Measurements from ENCODE around the gene CKB.

Gene CKB

DNA sequence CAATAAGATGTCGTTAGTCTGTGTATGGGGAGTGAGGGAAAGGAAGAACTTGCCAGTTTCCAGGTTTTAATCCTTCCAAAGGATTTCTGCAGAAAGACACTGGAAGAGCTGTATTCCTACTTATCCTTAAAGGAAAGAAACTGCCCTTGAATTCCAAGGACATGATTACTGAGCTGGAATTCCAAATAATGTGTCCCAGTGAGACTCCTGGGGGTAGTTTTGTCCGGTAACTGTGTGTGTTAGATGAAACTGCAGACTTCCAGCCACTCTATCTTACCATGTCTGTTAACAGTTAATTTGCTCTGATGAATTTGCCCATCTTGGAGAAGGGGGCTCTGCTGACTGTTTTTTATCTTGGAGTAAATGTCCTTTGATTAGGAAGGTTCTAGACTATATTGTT is 33.0 kb downstream of the CKB start:
- no peak for DNase-seq (ENCODE audit: low read depth)
- no peak overlapping the region for H3K4me3 ChIP-seq (ENCODE audit: control insufficient read depth, low read depth, low read length)
- TF ChIP-seq, protein P1, sequence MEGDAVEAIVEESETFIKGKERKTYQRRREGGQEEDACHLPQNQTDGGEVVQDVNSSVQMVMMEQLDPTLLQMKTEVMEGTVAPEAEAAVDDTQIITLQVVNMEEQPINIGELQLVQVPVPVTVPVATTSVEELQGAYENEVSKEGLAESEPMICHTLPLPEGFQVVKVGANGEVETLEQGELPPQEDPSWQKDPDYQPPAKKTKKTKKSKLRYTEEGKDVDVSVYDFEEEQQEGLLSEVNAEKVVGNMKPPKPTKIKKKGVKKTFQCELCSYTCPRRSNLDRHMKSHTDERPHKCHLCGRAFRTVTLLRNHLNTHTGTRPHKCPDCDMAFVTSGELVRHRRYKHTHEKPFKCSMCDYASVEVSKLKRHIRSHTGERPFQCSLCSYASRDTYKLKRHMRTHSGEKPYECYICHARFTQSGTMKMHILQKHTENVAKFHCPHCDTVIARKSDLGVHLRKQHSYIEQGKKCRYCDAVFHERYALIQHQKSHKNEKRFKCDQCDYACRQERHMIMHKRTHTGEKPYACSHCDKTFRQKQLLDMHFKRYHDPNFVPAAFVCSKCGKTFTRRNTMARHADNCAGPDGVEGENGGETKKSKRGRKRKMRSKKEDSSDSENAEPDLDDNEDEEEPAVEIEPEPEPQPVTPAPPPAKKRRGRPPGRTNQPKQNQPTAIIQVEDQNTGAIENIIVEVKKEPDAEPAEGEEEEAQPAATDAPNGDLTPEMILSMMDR (conservative IDR thresholded peaks at IDR 0.05; ENCODE audit: control insufficient read depth, insufficient read depth, low read depth, low read length): no peak

DNA sequence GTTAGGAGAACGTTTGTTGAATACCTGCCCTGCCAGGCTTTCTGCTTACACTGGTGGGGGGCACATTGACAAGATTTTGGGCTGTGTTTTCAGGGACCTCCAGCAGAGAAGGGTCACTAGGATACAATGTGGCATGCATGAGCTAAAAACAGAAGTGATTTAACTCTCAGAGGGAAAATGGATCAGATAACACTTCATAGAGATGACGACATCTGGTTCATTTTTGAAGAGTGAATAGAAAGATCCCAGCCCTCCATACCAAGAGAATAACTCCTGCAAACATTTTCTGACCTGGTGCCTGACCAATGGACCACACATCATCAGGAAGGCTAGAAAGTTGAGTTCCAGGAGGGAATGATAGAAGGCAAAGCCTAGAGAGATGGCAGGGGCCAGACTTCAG is 33.7 kb downstream of the CKB start:
- TF ChIP-seq, protein P1 (conservative IDR thresholded peaks at IDR 0.05; ENCODE audit: control insufficient read depth, insufficient read depth, low read depth, low read length): no peak
- DNase-seq (ENCODE audit: low read depth): peak; percentile 33
- no peak overlapping the region for H3K4me3 ChIP-seq (ENCODE audit: control insufficient read depth, low read depth, low read length)

- no peak for DNase-seq (ENCODE audit: low read depth)
- H3K4me3 ChIP-seq (ENCODE audit: control insufficient read depth, low read depth, low read length): no peak overlapping the region
- TF ChIP-seq, protein P1 (conservative IDR thresholded peaks at IDR 0.05; ENCODE audit: control insufficient read depth, insufficient read depth, low read depth, low read length): no peak
These were observed 34.6 kb downstream of the CKB start for GRCh38 chr14:103488071-103488470.

DNA sequence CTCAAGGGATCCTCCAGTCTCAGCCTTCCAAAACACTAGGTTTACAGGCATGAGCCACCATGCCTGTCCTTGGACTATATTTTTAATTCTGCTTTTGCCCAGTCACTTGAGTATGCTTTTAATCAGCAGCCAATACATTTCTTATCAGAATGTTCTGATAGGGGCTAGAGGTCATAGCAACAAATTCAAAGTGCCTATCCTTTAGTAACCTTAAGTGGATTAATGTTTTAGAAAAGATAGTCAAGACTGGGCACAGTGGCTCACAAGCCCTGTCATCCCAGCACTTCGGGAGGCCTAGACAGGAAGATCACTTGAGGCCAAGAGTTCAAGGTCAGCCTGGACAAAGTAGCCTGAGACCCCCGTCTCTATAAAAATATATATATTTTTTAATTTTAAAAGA is 37.1 kb downstream of the CKB start:
- no peak overlapping the region for H3K4me3 ChIP-seq (ENCODE audit: control insufficient read depth, low read depth, low read length)
- no peak for DNase-seq (ENCODE audit: low read depth)
- TF ChIP-seq, protein P1 (conservative IDR thresholded peaks at IDR 0.05; ENCODE audit: control insufficient read depth, insufficient read depth, low read depth, low read length): no peak

- DNase-seq (ENCODE audit: low read depth): peak; percentile 94
- TF ChIP-seq, protein P1 (conservative IDR thresholded peaks at IDR 0.05; ENCODE audit: control insufficient read depth, insufficient read depth, low read depth, low read length): no peak
These were observed 39.0 kb downstream of the CKB start for GRCh38 chr14:103483600-103483999.

GRCh38 chr14:103480595-103480994 is 42.0 kb downstream of the CKB start:
- no peak for DNase-seq (ENCODE audit: low read depth)
- TF ChIP-seq, protein P1 (conservative IDR thresholded peaks at IDR 0.05; ENCODE audit: control insufficient read depth, insufficient read depth, low read depth, low read length): no peak
- no peak overlapping the region for H3K4me3 ChIP-seq (ENCODE audit: control insufficient read depth, low read depth, low read length)

More at GRCh38 chr14:103483600-103483999, 39.0 kb downstream of the CKB start:
- H3K4me3 ChIP-seq (ENCODE audit: control insufficient read depth, low read depth, low read length): no peak overlapping the region

GRCh38 chr14:103476631-103477030 is 46.0 kb downstream of the CKB start:
- no peak for DNase-seq (ENCODE audit: low read depth)
- TF ChIP-seq, protein P1 (conservative IDR thresholded peaks at IDR 0.05; ENCODE audit: control insufficient read depth, insufficient read depth, low read depth, low read length): no peak
- no peak overlapping the region for H3K4me3 ChIP-seq (ENCODE audit: control insufficient read depth, low read depth, low read length)
